Measurements from ENCODE around the gene ATP8A2. TPM values are rescaled to one million over a fixed set of nuclear protein-coding genes. Genes with fewer than 3 reads are reported as not detected.

ATP8A2 gene
- total RNA-seq, 1 experiment from 2014 or later = not detected

DNA sequence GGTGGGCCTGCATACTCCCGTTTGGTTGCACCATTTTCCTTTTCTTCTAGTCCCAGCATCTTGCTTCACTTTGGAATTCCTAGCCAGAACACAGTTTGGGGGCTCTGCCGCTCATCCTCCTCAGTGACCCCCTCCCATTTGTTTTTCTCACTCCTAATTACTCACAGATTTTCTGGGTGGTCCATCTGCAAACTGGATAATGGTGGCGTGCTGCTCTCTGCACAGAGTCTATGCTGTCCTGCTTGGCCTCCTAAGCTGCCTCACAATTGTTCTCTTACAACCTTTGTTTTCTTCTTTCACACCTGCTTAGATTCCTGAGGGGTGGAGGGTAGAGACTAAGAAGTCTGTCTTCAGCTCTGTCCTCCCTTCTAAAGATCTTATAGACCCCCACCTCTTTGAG, 599.3 kb downstream of the ATP8A2 start:
- Histone ChIP-seq H3K9me2 (ENCODE audit: insufficient read depth) (no peaks in the 10 kb centered on the region), H4K20me1 (ENCODE audit: insufficient read depth) (no peaks in the 10 kb centered on the region), H2AFZ (no peak overlapping the region), H3K4me2 (no peak overlapping the region), H3K27me3 (ENCODE audit: insufficient read depth, low read depth) (peaks cover 89% of the 10 kb centered on the region), H3F3A (ENCODE audit: insufficient read depth, low read depth) (no peaks in the 10 kb centered on the region), H3K79me2 (ENCODE audit: low read depth) (no peaks in the 10 kb centered on the region), H3K4me1 (replicated peaks; ENCODE audit: insufficient read depth) (no peaks in the 10 kb centered on the region), H3K27ac (no peak overlapping the region), H3K36me3 (ENCODE audit: low read depth) (no peaks in the 10 kb centered on the region), H3K4me3 (no peak overlapping the region), H3K9me3 (ENCODE audit: insufficient read depth, low read depth) (no peaks in the 10 kb centered on the region)
- ChIA-PET POLR2A (ENCODE audit: unreplicated experiment) (no interaction called here), CTCF (no interaction called here)
- no peak for TF ChIP-seq EZH2 (IDR thresholded peaks at IDR 0.05; ENCODE audit: low read depth)
- TF ChIP-seq, protein P1, sequence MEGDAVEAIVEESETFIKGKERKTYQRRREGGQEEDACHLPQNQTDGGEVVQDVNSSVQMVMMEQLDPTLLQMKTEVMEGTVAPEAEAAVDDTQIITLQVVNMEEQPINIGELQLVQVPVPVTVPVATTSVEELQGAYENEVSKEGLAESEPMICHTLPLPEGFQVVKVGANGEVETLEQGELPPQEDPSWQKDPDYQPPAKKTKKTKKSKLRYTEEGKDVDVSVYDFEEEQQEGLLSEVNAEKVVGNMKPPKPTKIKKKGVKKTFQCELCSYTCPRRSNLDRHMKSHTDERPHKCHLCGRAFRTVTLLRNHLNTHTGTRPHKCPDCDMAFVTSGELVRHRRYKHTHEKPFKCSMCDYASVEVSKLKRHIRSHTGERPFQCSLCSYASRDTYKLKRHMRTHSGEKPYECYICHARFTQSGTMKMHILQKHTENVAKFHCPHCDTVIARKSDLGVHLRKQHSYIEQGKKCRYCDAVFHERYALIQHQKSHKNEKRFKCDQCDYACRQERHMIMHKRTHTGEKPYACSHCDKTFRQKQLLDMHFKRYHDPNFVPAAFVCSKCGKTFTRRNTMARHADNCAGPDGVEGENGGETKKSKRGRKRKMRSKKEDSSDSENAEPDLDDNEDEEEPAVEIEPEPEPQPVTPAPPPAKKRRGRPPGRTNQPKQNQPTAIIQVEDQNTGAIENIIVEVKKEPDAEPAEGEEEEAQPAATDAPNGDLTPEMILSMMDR (conservative IDR thresholded peaks at IDR 0.05) = no peak
- BruUV-seq (replicated peaks) = no TSS peak
- DNase-seq = no peak
- intact Hi-C loops (cut with micrococcal nuclease; ENCODE audit: unreplicated experiment) = no loop called here

DNA sequence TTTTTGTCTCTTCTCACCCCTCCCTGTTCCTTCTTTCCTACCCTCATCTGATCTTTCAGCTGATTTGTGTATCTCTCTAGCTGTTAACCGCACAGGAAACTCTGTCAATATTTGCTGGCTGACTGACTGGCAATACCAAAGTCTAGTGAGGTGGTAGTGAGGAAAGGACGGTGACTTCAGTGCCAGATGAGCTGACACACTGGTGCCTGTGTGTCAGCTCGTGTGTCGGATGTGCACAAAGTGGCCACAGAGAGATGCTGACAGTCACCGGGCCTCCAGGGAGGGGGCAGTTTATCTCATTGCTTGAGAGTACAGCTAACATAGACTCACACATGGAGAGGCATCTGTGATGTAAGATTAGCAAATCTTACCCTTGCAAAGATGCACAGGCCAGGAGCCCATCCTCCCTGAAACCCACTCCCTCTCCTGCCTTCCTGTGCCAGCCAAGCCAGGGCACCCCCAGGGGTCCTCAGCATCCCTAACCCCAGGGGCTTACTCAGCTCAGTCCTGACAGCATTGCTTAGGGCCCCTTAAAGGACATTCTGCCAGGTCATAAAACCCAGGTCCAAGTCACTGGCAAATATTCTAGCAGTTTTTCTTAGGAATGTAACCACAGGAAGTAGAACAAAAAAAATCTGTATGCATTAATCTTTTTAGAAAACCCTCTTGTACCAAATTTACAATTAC, 599.8 kb downstream of the ATP8A2 start:
- Histone ChIP-seq H4K20me1 (ENCODE audit: insufficient read depth) (no peaks in the 10 kb centered on the region), H3K79me2 (ENCODE audit: low read depth) (no peaks in the 10 kb centered on the region), H3K36me3 (ENCODE audit: low read depth) (no peaks in the 10 kb centered on the region), H3K4me1 (replicated peaks; ENCODE audit: insufficient read depth) (no peaks in the 10 kb centered on the region), H3K27ac (no peak overlapping the region), H3K9me2 (ENCODE audit: insufficient read depth) (no peaks in the 10 kb centered on the region), H3K9me3 (ENCODE audit: insufficient read depth, low read depth) (no peaks in the 10 kb centered on the region), H3K4me3 (no peak overlapping the region), H2AFZ (no peak overlapping the region), H3F3A (ENCODE audit: insufficient read depth, low read depth) (no peaks in the 10 kb centered on the region), H3K27me3 (ENCODE audit: insufficient read depth, low read depth) (peaks cover 94% of the 10 kb centered on the region), H3K4me2 (no peak overlapping the region)
- intact Hi-C loops (cut with micrococcal nuclease; ENCODE audit: unreplicated experiment) = no loop called here
- no peak for DNase-seq
- TF ChIP-seq, protein P1 (conservative IDR thresholded peaks at IDR 0.05) = no peak
- TF ChIP-seq EZH2 (IDR thresholded peaks at IDR 0.05; ENCODE audit: low read depth) = no peak
- BruUV-seq (replicated peaks) = no TSS peak
- ChIA-PET POLR2A (ENCODE audit: unreplicated experiment) (no interaction called here), CTCF (no interaction called here)

DNA sequence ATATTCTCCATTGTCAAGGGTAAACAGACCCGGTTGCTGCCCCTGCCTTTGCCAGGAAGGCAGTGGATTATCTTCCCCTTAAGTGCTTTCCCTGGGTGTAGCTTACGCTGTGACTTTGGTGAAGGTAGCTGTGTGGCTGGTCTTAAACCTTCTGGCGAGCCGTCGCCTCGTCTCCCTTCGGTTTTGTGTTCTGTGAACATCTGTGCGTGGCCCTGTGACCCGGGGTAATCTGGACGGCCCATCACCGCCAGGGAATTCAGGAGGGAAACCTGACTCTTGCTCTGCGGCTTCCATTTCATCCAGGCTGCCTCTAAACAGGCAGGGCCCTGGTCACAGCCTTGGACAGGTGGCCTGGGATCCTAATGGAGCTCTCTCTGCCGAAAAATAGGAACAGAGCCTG, 601.3 kb downstream of the ATP8A2 start:
- Histone ChIP-seq H3F3A (ENCODE audit: insufficient read depth, low read depth) (no peaks in the 10 kb centered on the region), H3K36me3 (ENCODE audit: low read depth) (no peaks in the 10 kb centered on the region), H3K79me2 (ENCODE audit: low read depth) (no peaks in the 10 kb centered on the region), H3K27me3 (ENCODE audit: insufficient read depth, low read depth) (peaks cover 91% of the 10 kb centered on the region), H3K4me2 (no peak overlapping the region), H3K4me1 (replicated peaks; ENCODE audit: insufficient read depth) (no peaks in the 10 kb centered on the region), H4K20me1 (ENCODE audit: insufficient read depth) (no peaks in the 10 kb centered on the region), H3K9me2 (ENCODE audit: insufficient read depth) (no peaks in the 10 kb centered on the region), H3K9me3 (ENCODE audit: insufficient read depth, low read depth) (no peaks in the 10 kb centered on the region), H3K4me3 (no peak overlapping the region), H3K27ac (no peak overlapping the region), H2AFZ (no peak overlapping the region)
- no peak for DNase-seq
- no peak for TF ChIP-seq EZH2 (IDR thresholded peaks at IDR 0.05; ENCODE audit: low read depth)
- TF ChIP-seq, protein P1 (conservative IDR thresholded peaks at IDR 0.05) = no peak
- intact Hi-C loops (cut with micrococcal nuclease; ENCODE audit: unreplicated experiment) = no loop called here
- POLR2A ChIA-PET (ENCODE audit: unreplicated experiment) = no interaction called here
- CTCF ChIA-PET = no interaction called here
- BruUV-seq (replicated peaks) = no TSS peak
